Breast epithelium (tissue), 4 donors: ENCODE results near the gene TECTA. TPM values are rescaled to one million over a fixed set of nuclear protein-coding genes. Genes with fewer than 3 reads are reported as not detected.

Source experiments
- DNase-seq, 2 donors: peaks; one replicate each; pipeline ENCODE4 v3.0.0-alpha.2; 2019; ENCODE audit warnings: low spot score in 2 of 2
- H3K27ac ChIP-seq, 2 donors: fragments of 200-600 bp; sonication (generic) in 1 of 2; one replicate each; pipeline ENCODE4 v1.5.1; 2016 to 2019; ENCODE audit warnings: mild to moderate bottlenecking in 1 of 2
- H3K27me3 ChIP-seq, 2 donors: fragments of 200-600 bp; sonication (generic) in 1 of 2; one replicate each; pipeline versions ENCODE4 v1.5.1 to v1.6.0; 2017 to 2019; ENCODE audit warnings: control low read depth in 1 of 2, mild to moderate bottlenecking in 1 of 2
- H3K36me3 ChIP-seq: fragments of 200-600 bp; one replicate; pipeline ENCODE4 v1.5.1; 2019
- H3K4me1 ChIP-seq, 2 donors: fragments of 200-600 bp; sonication (generic); one replicate each; pipeline ENCODE4 v1.5.1; 2016 to 2019; ENCODE audit warnings: control low read depth in 1 of 2
- H3K4me3 ChIP-seq, 3 donors: fragments of 200-600 bp; sonication (generic); 1 replicate in 2 of 3; 2 replicates in 1 of 3; pipeline ENCODE4 v1.5.1; 2016 to 2019; ENCODE audit warnings: mild to moderate bottlenecking in 3 of 3, moderate library complexity in 2 of 3
- H3K9me3 ChIP-seq, 2 donors: fragments of 200-600 bp; sonication (generic) in 1 of 2; one replicate each; pipeline ENCODE4 v1.5.1; 2016 to 2019; ENCODE audit warnings: control low read depth in 1 of 2
- POLR2A ChIP-seq: fragments of 450-650 bp; IDR thresholded peaks from one replicate; pipeline ENCODE4 v1.6.1; 2016; ENCODE audit warnings: antibody characterized with exemption, mild to moderate bottlenecking, moderate library complexity
- POLR2AphosphoS5 ChIP-seq, 3 donors: sonication (generic); formaldehyde crosslinking; IDR thresholded peaks; one replicate each; pipeline ENCODE4 v1.6.1; 2017; ENCODE audit warnings: antibody characterized with exemption in 3 of 3
- intact Hi-C: fragments of 100-400 bp; cut with DNase I; formaldehyde crosslinking; loops from one replicate; pipeline ENCODE4 v1.15.1; 2023; ENCODE audit warnings: low total_unique reads
- total RNA-seq, 3 donors: library from RNA; depleted of rRNA; stranded (reverse); fragments of >200 nt; gene quantifications; one replicate each; pipeline ENCODE4 v1.1.0, GENCODE V29; 2016
- TF ChIP-seq, protein P1 (sequence below), 3 donors: fragments of 450-650 bp; IDR thresholded peaks; one replicate each; pipeline ENCODE4 v1.5.1; 2016 to 2017; ENCODE audit warnings: antibody characterized with exemption in 3 of 3, mild to moderate bottlenecking in 3 of 3, moderate library complexity in 3 of 3

TECTA gene
- total RNA-seq, 3 donors from 2014 or later = 0.64 to 1.3 (median 0.88) TPM

DNA sequence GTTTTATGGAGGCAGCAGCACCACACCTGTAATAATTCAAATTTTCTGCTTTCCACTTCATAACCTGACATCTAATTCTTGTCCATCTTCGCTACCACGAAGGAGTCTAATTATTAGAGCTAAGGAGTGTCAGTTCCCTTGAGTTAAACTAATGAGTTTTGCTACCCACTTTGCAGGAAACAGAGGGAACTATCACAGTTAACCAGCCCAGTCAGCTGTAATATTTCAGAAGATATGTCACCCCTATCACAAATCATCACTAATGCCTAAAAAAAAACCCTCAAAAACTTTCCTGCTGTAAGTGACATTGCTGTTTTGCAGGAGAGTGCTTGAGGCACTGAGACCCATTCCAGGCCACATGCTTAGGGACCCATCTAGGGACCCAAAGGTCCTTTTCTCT is 8.4 kb downstream of the TECTA start:
- Histone ChIP-seq H3K4me3 (no peak overlapping the region), H3K4me1 (no peaks in the 10 kb centered on the region), H3K27me3 (no peaks in the 10 kb centered on the region), H3K9me3 (no peaks in the 10 kb centered on the region), H3K36me3 (no peaks in the 10 kb centered on the region), H3K27ac (no peak overlapping the region)
- no peak for DNase-seq
- TF ChIP-seq POLR2AphosphoS5 (IDR thresholded peaks at IDR 0.05) = no peak
- TF ChIP-seq, protein P1, sequence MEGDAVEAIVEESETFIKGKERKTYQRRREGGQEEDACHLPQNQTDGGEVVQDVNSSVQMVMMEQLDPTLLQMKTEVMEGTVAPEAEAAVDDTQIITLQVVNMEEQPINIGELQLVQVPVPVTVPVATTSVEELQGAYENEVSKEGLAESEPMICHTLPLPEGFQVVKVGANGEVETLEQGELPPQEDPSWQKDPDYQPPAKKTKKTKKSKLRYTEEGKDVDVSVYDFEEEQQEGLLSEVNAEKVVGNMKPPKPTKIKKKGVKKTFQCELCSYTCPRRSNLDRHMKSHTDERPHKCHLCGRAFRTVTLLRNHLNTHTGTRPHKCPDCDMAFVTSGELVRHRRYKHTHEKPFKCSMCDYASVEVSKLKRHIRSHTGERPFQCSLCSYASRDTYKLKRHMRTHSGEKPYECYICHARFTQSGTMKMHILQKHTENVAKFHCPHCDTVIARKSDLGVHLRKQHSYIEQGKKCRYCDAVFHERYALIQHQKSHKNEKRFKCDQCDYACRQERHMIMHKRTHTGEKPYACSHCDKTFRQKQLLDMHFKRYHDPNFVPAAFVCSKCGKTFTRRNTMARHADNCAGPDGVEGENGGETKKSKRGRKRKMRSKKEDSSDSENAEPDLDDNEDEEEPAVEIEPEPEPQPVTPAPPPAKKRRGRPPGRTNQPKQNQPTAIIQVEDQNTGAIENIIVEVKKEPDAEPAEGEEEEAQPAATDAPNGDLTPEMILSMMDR (IDR thresholded peaks at IDR 0.05) = no peak
- no peak for TF ChIP-seq POLR2A
- intact Hi-C loops = no loop called here

DNA sequence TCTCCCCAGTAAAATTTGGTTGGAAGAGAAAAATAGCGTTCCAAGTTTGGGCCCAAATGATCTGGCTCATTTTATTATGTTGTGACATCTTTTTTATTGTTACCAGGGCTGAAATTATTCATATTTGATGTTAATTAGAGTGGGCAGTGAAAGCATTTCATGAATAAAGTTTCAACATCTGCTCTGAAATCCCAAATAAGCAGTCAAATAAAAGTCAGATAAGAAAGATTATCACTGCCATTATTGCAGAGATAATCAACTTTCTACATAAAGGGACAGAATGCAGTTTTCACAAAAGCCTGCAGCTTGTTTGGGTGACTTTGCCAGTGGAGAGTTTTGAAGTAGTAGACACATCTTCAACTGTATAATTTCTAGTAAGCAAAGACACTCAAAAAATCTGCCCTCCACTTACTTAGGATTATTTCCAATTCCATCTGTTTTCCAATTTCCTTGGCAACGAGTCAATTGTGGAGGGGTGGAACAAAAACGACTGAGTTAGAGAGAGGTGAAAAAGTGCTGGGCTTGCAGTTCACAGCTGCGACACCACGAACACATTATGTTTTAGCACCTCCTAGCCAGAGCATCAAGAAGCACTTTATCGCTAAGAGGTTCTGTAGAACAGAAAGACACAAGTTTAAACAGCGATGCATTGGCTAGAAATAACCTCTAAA is 9.0 kb downstream of the TECTA start:
- Histone ChIP-seq H3K36me3 (no peaks in the 10 kb centered on the region), H3K27me3 (no peaks in the 10 kb centered on the region), H3K4me1 (no peaks in the 10 kb centered on the region), H3K27ac (no peak overlapping the region), H3K9me3 (no peaks in the 10 kb centered on the region), H3K4me3 (no peak overlapping the region)
- intact Hi-C loops = loop anchor here (5.0 kb wide), 1 partner anchor 1313 kb away; no protein-coding TSS in a partner anchor
- TF ChIP-seq POLR2A = no peak
- no peak for TF ChIP-seq POLR2AphosphoS5 (IDR thresholded peaks at IDR 0.05)
- TF ChIP-seq, protein P1 (IDR thresholded peaks at IDR 0.05) = no peak
- no peak for DNase-seq

DNA sequence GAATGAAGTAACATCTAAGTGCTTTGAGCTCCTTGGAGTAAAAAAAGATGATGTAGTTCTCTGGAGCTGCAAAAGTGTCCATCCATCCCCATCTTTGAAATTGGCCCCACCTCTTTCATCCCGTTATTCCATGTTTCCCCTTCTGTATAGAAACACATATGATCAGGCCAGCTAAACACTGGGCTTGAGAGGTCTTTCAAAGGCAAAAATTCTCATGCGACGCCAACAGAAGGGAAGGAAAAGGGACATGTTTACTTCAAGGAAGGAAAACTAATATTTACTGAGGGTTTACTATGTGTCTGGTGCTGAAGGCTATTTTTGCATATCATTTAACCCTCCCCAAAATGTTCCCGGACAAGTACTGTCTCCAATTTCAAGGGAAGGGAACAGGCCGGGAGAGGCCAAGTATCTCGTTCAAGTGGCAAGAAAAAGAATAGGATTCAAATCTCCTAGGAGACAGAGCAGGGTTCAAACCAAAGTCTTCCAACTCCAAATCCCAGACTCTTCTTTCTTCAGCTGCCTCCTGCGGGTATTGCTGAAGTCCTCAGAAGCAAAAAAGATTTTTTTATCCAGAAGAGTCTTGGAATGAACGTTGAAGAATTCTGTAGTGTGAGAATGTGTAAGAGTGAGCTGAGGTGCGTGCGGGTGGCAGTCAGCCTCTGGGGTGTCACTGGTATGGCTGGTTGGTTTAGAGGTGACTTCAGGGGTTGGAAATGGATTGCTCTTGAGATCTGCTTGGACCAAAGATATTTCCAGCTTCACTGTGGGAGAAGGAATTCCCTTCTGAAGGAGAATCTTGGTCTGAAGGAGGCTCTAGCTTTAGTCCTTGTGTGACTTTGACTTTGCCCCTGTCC is 10.1 kb downstream of the TECTA start:
- Histone ChIP-seq H3K27me3 (no peaks in the 10 kb centered on the region), H3K4me3 (no peak overlapping the region), H3K4me1 (no peaks in the 10 kb centered on the region), H3K36me3 (no peaks in the 10 kb centered on the region), H3K9me3 (no peaks in the 10 kb centered on the region), H3K27ac (no peak overlapping the region)
- no peak for DNase-seq
- TF ChIP-seq, protein P1 (IDR thresholded peaks at IDR 0.05) = no peak
- TF ChIP-seq POLR2A (no peak), POLR2AphosphoS5 (IDR thresholded peaks at IDR 0.05) (no peak)
- intact Hi-C loops = loop anchor here (5.0 kb wide), 1 partner anchor 1314 kb away; no protein-coding TSS in a partner anchor

DNA sequence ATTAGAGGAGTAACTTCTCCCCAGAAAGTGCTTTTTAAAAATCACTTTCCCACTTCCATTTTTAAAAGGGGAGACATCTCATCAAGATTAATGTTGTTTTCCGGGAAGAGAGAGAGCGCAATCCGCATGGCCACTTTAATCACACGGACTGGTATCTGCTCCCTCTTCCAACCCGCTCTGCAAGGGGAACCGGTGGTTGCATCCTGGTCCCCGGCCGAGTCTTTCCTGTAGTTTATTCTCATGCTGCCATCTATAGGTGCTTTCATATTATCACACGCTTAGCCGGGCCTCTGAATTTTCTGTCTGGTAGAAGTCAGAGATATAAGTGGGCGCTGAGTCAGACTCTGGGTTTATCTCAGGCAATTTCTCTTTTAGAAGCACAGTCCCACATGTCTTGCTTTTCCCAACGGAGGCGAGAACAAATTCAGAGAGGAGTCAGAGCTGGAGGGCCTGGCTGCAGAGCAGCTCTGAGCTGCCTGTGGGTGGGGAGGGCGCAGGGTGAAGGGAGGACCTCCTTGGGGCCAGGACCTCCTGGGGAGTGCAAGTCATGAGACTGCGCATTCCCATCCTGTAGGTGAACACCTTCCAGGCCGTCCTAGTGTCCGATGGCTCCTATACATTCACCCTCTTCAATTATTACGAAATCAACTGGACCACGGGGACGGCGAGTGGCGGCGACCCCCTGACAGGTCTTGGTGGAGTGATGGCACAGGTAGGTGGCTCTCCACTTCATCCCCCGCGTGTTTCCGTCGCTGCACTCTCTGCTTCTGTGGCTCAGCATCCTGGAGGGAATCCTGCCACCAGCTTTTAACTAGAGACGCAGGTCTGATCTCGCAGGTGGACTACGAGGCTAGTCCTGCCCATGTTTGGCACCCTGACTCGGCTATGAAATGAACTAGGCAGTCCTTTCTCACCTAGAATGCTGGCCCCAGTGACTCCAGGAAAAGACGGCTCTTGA is 11.7 kb downstream of the TECTA start:
- peak; percentile 46 to 63 for DNase-seq
- no peaks in the 10 kb centered on the region for H3K9me3 ChIP-seq
- intact Hi-C loops = loop anchor here (5.0 kb wide), 1 partner anchor 1315 kb away; no protein-coding TSS in a partner anchor
- no peak for TF ChIP-seq POLR2AphosphoS5 (IDR thresholded peaks at IDR 0.05)
- TF ChIP-seq, protein P1 (IDR thresholded peaks at IDR 0.05) = peak in 2 of 3 donors; percentile 49 to 52
- no peak overlapping the region for H3K4me3 ChIP-seq
- H3K27ac ChIP-seq = no peak overlapping the region
- H3K36me3 ChIP-seq = no peaks in the 10 kb centered on the region
- no peaks in the 10 kb centered on the region for H3K4me1 ChIP-seq
- H3K27me3 ChIP-seq = no peaks in the 10 kb centered on the region
